H1 (cell line): ENCODE results near the gene MAML3. TPM values are rescaled to one million over a fixed set of nuclear protein-coding genes. Genes with fewer than 3 reads are reported as not detected.

Experiments used
- CREB1 ChIP-seq: IDR thresholded peaks from 2 replicates; pipeline ENCODE4 v1.6.1; 2012; ENCODE audit warnings: inconsistent platforms
- FOSL1 ChIP-seq: IDR thresholded peaks from 2 replicates; pipeline ENCODE4 v1.6.1; 2011; ENCODE audit warnings: mild to moderate bottlenecking, low read depth, low read length, moderate library complexity; ENCODE audit not compliant: insufficient read depth
- POLR2A ChIP-seq, 2 experiments: IDR thresholded peaks; 1 replicate in 1 of 2; 2 replicates in 1 of 2; pipeline ENCODE4 v1.6.1; 2011; ENCODE audit warnings: low read depth in 2 of 2, low read length in 2 of 2, mild to moderate bottlenecking in 2 of 2; ENCODE audit errors: control extremely low read depth in 1 of 2
- RNF2 ChIP-seq: fragments of 200-900, 300-1000 bp; sonication (generic); IDR thresholded peaks from 2 replicates; pipeline ENCODE4 v1.7.1; 2016; ENCODE audit warnings: borderline replicate concordance, low read depth, mild to moderate bottlenecking, antibody characterized with exemption, low read length; ENCODE audit not compliant: poor library complexity, severe bottlenecking; ENCODE audit errors: missing control alignments
- SP2 ChIP-seq: IDR thresholded peaks from 2 replicates; pipeline ENCODE4 v1.6.1; 2012; ENCODE audit warnings: mild to moderate bottlenecking, low read length, inconsistent platforms
- SRF ChIP-seq: IDR thresholded peaks from 2 replicates; pipeline ENCODE4 v1.6.1; 2011; ENCODE audit warnings: mild to moderate bottlenecking, low read depth, low read length, moderate library complexity
- TAF1 ChIP-seq: IDR thresholded peaks from 2 replicates; pipeline ENCODE4 v1.6.1; 2011; ENCODE audit warnings: mild to moderate bottlenecking, low read depth, low read length
- TCF12 ChIP-seq: IDR thresholded peaks from 2 replicates; pipeline ENCODE4 v1.6.1; 2011; ENCODE audit warnings: low read depth, mild to moderate bottlenecking, low read length
- TEAD4 ChIP-seq: IDR thresholded peaks from 2 replicates; pipeline ENCODE4 v1.6.1; 2012; ENCODE audit warnings: low read depth, low read length, inconsistent platforms, mixed read lengths
- polyA plus RNA-seq, 7 experiments: library from polyadenylated mRNA; depleted of rRNA in 3 of 7; stranded (reverse) in 5 of 7; unstranded in 2 of 7; fragments of >200 nt in 5 of 7; fragments of 200-250 nt in 2 of 7; gene quantifications; 1 replicate in 5 of 7; 2 replicates in 1 of 7; 4 replicates in 1 of 7; pipeline versions ENCODE4 v1.2.1 to v1.2.3, GENCODE V29; 2011 to 2013; ENCODE audit warnings: missing spikeins in 2 of 7, mixed read lengths in 2 of 7
- total RNA-seq: library from RNA; stranded (reverse); fragmentation: NEBNext Ultra II Directional; extraction: Animal tissue kit (Norgen Biotek cat#: 25700); gene quantifications from 2 replicates; pipeline ENCODE4 v1.2.1, GENCODE V29; 2021

Gene MAML3
- total and polyA plus RNA-seq, 2 of the 8 experiments (the other 6 are each of a cell fraction or from before 2014, with no cell fraction given) = 2.1 to 5.7 TPM

DNA sequence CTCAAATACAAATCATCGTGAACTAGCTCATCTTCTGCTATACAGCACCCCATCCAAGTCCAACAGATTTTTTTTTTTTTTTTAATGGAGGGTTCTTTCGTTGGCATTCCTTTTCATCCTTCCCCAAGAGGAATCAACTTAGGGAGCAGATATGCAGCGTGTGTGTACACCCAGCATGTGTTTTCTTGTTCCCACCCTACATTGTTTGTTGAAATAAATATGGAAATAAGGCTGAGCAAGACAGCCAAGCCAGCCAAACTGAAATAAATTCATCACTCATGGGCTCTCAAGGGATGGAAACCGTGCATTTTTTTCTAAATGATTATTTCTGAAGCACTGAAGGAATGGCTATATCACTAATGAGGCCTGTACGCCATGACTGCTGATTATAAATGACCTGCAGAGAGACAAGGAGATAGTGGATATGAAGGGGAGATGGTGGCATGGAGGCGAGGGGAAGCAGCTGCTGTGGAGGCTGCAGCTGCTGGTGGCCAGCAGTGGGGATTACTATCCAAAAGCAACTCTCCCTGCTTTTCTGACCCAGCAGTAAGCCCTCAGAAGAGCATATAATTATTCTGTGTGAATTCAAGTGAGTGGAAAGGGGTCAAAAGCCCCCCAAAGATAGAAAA is 314.5 kb downstream of the MAML3 start (continued):
- TF ChIP-seq RNF2 = no peak
- TF ChIP-seq POLR2A (IDR thresholded peaks at IDR 0.05; ENCODE audit: control extremely low read depth in 1 of 2, low read depth in 2 of 2, low read length in 2 of 2) = no peak
- TF ChIP-seq TEAD4 = no peak
- no peak for TF ChIP-seq SRF
- TF ChIP-seq SP2 = no peak
- no peak for TF ChIP-seq FOSL1
- no peak for TF ChIP-seq TAF1
- TF ChIP-seq TCF12 = no peak
- no peak for TF ChIP-seq CREB1
